HUDEP-2 (cell line): Measurements from ENCODE around the gene RGS12.

ENCODE experiments used
- DNase-seq, 76 experiments: peaks; one replicate each; lab custom pipeline; 2025; ENCODE audit not compliant: unreplicated experiment in 76 of 76; lab: John Stamatoyannopoulos, UW

RGS12 gene, protein sequence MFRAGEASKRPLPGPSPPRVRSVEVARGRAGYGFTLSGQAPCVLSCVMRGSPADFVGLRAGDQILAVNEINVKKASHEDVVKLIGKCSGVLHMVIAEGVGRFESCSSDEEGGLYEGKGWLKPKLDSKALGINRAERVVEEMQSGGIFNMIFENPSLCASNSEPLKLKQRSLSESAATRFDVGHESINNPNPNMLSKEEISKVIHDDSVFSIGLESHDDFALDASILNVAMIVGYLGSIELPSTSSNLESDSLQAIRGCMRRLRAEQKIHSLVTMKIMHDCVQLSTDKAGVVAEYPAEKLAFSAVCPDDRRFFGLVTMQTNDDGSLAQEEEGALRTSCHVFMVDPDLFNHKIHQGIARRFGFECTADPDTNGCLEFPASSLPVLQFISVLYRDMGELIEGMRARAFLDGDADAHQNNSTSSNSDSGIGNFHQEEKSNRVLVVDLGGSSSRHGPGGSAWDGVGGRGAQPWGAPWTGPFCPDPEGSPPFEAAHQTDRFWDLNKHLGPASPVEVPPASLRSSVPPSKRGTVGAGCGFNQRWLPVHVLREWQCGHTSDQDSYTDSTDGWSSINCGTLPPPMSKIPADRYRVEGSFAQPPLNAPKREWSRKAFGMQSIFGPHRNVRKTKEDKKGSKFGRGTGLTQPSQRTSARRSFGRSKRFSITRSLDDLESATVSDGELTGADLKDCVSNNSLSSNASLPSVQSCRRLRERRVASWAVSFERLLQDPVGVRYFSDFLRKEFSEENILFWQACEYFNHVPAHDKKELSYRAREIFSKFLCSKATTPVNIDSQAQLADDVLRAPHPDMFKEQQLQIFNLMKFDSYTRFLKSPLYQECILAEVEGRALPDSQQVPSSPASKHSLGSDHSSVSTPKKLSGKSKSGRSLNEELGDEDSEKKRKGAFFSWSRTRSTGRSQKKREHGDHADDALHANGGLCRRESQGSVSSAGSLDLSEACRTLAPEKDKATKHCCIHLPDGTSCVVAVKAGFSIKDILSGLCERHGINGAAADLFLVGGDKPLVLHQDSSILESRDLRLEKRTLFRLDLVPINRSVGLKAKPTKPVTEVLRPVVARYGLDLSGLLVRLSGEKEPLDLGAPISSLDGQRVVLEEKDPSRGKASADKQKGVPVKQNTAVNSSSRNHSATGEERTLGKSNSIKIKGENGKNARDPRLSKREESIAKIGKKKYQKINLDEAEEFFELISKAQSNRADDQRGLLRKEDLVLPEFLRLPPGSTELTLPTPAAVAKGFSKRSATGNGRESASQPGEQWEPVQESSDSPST (N-terminal part only)

GRCh38 chr4:3292571-3293400, at the start of gene RGS12:
RGS12 (plus strand) TSS chr4:3293021; CDS start chr4:3316171, 23,150 bp downstream.
- DNase-seq: peak in 74 of 76 experiments; percentile 35 to 93 (median 86)

GRCh38 chr4:3243136-3243780, 49.6 kb upstream of the RGS12 start:
- DNase-seq: no peak

- DNase-seq: no peak
Measured at GRCh38 chr4:3244002-3244401, 48.8 kb upstream of the RGS12 start.

GRCh38 chr4:3244747-3245146, 48.1 kb upstream of the RGS12 start:
- DNase-seq: no peak

DNA sequence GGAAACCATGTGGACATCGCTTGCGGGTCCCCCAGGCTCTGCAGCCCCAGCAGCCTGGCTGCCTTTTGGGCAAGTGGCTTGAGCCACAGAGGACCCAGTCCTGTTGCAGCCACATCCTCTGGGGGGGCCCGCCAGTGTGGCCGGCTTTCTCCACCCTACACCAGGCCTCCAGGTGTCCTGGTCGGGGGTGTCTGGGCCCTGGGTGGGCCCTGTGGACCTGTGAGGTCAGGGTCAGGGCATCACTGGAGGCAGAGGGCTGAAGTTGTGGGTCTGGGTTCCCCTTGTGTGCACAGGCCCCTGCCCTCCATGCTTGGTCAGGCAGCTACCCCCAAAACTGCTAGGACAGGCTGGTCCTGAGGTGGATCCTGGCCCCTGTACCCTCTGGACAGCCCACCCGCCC, 47.1 kb upstream of the RGS12 start:
- no peak for DNase-seq

- peak in 2 of 76 experiments; percentile 4 to 6 for DNase-seq
Measured at GRCh38 chr4:3246458-3247398, 46.1 kb upstream of the RGS12 start.

- DNase-seq: no peak
Measured at GRCh38 chr4:3247399-3248177, 45.2 kb upstream of the RGS12 start.

DNA sequence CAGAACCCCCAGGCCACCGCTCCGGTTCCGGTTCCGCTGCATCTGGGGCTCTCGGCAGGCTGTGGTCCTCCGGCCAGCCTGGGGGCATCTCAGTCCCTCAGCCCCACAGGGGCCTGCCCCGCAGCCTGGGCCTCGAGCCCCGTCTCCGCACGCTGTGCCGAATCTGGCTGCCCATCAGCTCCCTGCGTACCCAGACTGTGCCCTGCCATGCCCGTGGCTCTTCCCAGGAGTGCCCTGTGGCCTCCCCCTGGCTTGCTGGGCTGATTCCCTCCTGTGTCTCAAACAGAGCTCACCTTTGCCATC, 44.7 kb upstream of the RGS12 start:
- DNase-seq: no peak

DNA sequence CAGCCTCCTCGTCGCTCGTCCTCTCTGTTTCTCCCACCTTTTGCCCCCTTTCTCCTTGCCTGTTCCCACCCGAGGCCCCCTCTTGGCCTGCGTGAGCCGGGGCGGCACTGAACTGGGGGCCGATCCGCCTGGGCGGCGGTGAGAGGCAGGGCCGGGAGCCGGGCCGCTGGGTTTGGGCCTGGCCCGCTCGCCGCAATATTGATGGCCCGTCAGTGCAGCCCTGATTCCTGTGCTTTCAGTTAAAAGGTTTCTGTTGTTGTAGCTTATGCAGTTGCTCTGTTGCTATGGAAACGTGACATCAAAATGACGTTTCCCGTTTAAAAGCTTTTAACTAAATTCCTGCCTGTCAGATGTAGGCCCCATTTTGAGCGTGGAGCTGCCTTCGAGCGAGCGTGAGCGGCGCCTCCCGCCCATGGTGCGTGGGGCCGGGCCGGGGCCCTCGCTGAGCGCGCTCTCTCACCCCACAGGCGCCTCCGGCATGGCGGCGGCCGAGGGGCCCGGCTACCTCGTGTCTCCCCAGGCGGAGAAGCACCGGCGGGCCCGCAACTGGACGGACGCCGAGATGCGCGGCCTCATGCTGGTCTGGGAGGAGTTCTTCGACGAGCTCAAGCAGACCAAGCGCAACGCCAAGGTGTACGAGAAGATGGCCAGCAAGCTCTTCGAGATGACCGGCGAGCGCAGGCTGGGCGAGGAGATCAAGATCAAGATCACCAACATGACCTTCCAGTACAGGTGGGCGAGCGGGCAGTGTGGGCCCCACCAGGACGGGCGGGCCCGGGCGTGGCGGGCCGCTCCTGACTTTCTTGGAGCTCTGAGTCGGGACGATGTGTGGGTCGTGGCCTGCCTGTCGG, 43.8 kb upstream of the RGS12 start, which contains the start of gene MSANTD1:
Gene MSANTD1, plus strand, starts transcription at position 349 of the 851 bp plus-strand sequence. Its CDS starts 64 bp downstream, at position 413.
- no peak for DNase-seq

- no peak for DNase-seq
Measured at GRCh38 chr4:3249711-3250437, 42.9 kb upstream of the RGS12 start.

DNA sequence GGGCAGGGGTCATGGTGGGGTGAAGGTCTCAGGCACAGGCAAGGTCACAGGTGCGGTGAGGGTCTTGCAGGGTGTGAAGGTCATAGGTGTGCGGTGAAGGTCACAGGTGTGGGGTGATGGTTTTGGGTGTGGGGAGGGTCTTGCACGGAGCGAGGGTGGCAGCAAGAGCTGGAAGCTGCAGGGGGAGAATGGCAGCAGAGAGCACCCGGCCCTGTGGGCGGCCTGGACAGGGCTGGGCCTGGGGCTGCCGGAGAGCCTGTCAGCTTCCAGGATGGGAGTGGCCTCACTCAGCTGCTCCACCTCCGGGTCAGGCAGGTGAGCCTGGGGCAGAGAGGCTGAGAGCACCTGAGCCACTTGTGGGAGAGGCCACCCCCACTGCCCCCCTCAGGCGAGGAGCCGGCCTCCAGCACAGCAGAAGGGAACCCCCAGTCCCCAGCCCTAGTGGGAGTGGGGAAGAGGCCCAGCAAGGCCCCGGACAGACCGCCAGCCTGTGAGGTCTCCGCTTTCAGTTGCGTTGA, 42.3 kb upstream of the RGS12 start:
- no peak for DNase-seq

- DNase-seq: no peak
Measured at GRCh38 chr4:3250956-3251690, 41.7 kb upstream of the RGS12 start.

- no peak for DNase-seq
Measured at GRCh38 chr4:3251691-3252479, 40.9 kb upstream of the RGS12 start.

DNA sequence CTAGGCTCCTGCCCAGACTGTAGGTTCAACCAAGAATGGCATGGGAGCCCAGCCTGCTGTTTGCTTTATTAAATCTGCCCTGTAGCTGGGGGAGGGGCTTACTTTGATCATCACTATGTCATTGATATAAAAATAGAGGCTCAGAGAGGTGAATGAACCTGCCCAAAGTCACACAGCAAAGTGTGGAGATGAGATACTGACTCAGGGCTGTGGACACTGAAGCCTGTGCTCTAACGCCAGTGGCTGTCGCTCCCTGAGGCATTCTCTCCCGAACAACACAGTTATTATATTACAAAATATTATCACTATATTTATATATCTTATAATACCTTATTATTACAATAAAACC, 40.4 kb upstream of the RGS12 start:
- no peak for DNase-seq
